HG03064 (cell line): Measurements from ENCODE around the gene SORBS2.

ENCODE experiments used
- ATAC-seq: cut with Tn5 transposase; IDR thresholded peaks from one replicate; pipeline ENCODE4 v1.9.1; 2021; ENCODE audit warnings: low read depth; ENCODE audit not compliant: unreplicated experiment

SORBS2 gene

GRCh38 chr4:185835814-185836213, 23.8 kb upstream of the SORBS2 start:
- no peak for ATAC-seq

DNA sequence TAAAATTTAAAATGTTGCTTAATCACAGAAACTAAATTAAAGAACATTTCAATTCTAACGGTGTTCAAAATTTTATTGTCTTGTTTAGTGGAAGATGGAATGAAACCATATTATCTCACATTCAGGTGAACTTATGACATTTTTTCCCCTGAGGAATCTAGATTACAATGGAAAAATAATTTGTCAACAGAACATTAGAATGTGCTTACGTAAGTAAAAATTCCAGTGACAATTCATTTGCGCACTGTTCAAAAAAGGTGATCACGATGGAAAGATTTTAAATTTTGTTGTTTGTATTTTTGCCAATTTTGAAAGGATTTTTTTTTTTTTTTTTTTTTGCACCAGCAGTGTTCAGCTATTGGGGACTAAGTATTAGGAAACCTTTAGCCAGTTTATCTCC, 23.3 kb upstream of the SORBS2 start:
- no peak for ATAC-seq

GRCh38 chr4:185834778-185835177, 22.8 kb upstream of the SORBS2 start:
- no peak for ATAC-seq

- ATAC-seq: no peak
These were observed 22.1 kb upstream of the SORBS2 start for GRCh38 chr4:185834088-185834487.

- no peak for ATAC-seq
These were observed 21.1 kb upstream of the SORBS2 start for GRCh38 chr4:185833055-185833598.

- ATAC-seq: no peak
These were observed 19.3 kb upstream of the SORBS2 start for GRCh38 chr4:185831125-185831815.

DNA sequence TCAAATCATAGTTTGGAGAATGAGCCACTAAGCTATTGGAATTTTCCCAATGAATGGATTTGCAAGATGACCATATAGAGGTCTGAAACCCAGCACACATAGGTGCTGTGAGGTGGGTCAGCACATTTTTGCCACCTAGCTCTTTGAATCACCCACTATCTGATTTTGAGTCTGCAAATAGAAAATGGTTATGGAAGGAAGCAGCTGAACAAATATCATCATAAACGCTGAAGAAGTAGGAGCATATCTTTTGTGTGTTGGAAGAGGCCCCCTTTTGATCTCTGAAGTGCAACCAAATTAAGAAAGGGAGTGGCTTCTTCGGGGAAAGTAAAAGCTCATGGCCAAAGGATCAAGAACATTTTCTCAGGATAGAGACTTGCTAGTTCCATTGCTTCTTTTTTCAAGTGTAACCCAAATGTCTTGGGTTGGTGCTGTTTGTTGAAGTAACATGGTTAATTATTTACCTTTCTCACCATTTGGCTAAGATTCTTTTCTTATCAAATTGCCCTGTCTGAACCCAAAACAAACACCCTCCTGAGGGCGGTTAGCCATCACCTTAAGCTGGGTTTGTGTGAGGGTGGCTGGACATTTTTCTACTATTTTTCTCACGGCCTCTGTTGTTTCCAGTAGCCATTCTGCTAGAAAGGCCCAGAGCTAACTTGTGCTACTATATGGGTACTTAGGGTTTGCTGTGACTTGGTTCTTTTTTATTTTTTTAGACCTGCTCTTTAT, 18.4 kb upstream of the SORBS2 start:
- no peak for ATAC-seq

- ATAC-seq: no peak
These were observed 14.4 kb upstream of the SORBS2 start for GRCh38 chr4:185826381-185826780.

- ATAC-seq: no peak
These were observed 13.7 kb upstream of the SORBS2 start for GRCh38 chr4:185825737-185826136.

DNA sequence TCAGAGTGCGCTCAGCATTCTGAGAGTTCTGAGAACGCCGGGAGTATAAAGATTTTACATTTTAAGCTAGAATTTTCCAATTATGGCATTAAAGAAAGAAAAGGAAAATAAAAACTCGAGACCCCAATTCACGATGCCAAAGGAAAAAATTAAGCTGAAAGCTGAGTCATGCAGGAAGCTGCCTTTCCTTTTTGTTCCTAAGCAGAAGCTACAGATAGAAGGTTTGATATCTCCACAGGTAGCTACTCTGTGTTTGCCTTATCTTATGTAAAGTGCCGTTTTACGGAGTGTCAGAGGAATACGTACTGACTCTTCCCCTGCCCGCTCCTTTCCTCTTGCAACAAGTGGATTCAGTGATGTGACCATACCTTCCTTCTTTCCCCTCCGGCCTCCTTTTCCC, 10.8 kb upstream of the SORBS2 start:
- ATAC-seq: no peak

DNA sequence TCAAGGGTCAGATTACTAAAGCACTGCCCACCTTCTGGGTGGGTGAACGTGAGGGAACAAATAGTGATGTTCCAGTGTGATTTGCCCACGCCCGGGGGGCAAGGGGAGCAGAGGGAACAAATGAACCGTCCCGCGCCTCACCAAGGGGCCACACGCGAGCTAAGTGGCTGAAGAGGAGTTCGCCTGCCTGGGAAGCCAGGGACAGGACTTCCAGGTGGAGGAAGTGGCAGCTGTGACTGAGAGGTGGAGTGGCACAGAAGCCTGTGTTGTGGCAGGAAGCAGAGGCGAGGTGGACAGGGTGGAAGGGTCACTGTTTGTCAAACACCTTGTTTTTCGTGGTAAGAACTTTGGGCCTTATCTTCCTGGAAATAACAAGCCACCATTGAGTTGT, 9.0 kb upstream of the SORBS2 start:
- ATAC-seq: no peak

GRCh38 chr4:185820146-185821028, 8.4 kb upstream of the SORBS2 start:
- no peak for ATAC-seq

DNA sequence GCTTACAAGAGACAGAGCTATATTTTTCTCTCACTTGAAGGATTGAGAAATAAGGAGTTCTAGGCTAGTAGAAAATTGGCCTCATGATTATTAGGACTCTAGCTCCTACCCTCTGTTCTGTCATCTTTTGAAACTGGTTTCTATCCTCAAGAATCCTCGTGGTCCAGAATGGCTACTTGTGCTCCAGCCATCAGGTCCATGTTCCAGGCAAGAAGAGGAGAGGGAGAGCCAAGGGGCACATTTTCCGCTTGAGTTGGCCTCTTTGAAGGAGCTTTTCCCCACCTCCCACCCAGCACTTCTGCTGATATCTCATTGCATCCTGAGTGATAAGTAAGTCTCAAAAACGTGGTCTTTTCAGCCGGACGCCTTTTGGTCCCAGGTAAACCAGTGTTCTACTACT, 7.2 kb upstream of the SORBS2 start:
- ATAC-seq: no peak

GRCh38 chr4:185817403-185817818, 5.4 kb upstream of the SORBS2 start:
- ATAC-seq: no peak

DNA sequence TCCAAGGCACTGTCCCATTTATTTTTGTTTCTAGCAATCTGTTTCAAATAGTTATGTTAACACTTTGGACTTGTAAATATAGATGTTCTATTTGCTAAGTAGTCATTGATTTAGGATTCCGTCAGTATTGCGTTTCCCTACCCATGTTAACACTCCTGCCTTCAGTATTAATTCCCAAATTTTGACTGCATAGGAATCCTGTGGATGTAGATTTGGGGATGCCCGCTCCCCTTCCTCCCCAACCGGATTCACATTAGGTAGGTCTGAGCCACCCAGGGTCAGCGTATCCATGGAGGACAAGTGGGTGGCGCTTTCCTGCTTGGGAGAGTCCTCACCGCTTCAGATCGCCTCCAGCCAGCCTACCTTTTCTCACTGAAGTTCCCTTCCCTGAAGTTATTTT, 1.1 kb upstream of the SORBS2 start:
- no peak for ATAC-seq

DNA sequence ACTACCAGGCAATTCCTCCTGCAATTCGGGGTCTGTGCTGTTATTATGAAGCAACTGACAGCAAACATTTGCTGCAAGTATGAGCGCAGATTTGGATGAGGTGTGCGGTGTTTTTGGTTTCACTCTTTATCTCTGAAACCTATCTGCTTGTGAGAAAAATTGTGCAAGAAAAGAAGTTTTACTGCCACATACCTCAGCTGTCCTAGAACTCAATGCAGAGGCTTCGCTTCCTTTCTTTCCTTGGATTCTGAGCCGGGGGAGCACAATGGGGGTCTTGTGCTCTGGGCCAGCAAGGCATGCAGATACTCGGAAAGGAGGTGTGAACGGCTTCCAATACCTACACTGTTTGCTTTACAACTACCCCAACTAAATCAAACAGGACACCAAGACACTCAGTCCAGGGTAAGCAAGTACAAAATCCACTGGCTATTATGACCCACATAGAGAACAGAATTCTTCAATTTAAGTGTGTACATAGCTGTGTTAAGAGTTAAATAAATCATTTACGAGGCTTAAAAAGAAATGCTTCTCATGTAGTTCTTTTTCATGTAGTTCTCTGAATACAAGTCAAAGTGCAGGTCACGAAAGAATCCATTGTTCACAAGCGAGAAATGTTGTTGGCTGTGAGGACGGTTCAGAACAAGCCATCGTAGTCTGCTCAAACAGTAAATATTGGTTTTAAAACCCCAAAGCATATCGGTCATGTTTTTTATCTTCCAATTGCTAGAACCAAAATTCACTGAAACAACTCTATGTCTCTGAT, 1.1 kb downstream of the SORBS2 start:
- ATAC-seq: no peak

GRCh38 chr4:185809533-185810071, 2.4 kb downstream of the SORBS2 start:
- ATAC-seq: no peak

DNA sequence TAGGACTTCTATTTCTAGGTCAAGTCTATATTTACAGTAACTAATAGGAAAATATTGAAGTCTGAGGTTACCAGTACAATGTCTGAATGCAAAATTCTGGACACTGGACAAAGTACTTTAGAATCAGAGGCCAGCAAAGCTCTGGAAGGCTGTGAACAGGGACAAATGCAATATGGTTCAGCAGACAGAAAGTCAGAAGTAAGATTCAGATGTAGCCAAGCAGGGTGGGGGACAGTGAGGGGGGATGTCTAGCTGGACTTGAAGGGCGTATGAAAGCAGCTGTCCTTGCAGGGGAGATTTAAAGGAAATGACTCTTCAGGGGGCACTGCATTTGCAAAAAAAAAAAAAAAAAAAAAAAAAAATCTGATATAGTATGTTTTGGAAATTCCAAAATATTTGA, 2.9 kb downstream of the SORBS2 start:
- no peak for ATAC-seq

GRCh38 chr4:185805979-185806378, 6.0 kb downstream of the SORBS2 start:
- no peak for ATAC-seq

DNA sequence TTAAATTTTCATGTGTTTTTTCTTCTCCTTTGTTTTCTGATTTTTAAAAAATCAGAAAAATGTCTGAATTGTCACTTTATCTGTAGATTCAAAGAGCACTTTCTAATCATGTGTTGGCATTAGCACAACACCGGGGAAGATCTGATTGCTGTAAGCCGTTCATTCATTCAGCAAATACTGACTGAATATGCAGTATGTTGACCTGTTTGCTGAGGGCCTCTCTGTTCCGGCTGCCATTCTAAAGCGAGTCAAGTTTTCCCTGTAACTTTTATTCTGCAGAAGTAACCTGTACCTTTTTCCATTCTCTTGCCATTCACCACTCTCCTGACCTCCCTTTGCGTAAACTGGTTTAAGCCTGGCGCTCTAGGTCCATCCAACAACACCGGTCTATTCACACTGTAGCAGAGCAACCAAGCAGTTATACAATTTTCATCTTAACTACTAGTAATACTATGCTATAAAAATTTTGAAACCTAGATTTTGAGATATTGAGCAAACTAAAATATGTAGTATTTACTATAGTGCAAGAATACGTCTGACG, 6.7 kb downstream of the SORBS2 start:
- ATAC-seq: no peak
